NCI-H1694 treated with DMSO at 0.1 percent for 48 hours (cell line): Measurements from ENCODE around the gene ITIH2.
"Not testable (repeated sequence)": the region's sequence is repeated elsewhere in the genome, so short reads cannot be mapped to it uniquely, and the experiment has no call there.

Experiments
- DNase-seq: peaks from one replicate; lab custom pipeline; 2025; lab: John Stamatoyannopoulos, UW

Gene ITIH2

GRCh38 chr10:7750222-7750621 is 47.1 kb downstream of the ITIH2 start:
- no peak for DNase-seq

GRCh38 chr10:7752251-7752650 is 49.1 kb downstream of the ITIH2 start:
- DNase-seq, result no peak

GRCh38 chr10:7755103-7755502 is 52.0 kb downstream of the ITIH2 start:
- no peak for DNase-seq

- no peak for DNase-seq
These were observed 53.4 kb downstream of the ITIH2 start for GRCh38 chr10:7756360-7756992.

- no peak for DNase-seq
These were observed 60.8 kb downstream of the ITIH2 start for GRCh38 chr10:7763929-7764328.

- no peak for DNase-seq
These were observed 63.1 kb downstream of the ITIH2 start for GRCh38 chr10:7766241-7766640.

GRCh38 chr10:7767209-7767608 is 64.1 kb downstream of the ITIH2 start:
- DNase-seq, result no peak

- no peak for DNase-seq
These were observed 65.3 kb downstream of the ITIH2 start for GRCh38 chr10:7768417-7768816.

GRCh38 chr10:7773845-7774801 is 71.0 kb downstream of the ITIH2 start:
- no peak for DNase-seq

GRCh38 chr10:7776777-7777176 is 73.7 kb downstream of the ITIH2 start:
- no peak for DNase-seq

- DNase-seq, result not testable (repeated sequence)
These were observed 79.1 kb downstream of the ITIH2 start for GRCh38 chr10:7782194-7782593.

- no peak for DNase-seq
These were observed 83.3 kb downstream of the ITIH2 start for GRCh38 chr10:7786430-7786829.

- DNase-seq, result no peak
These were observed 84.2 kb downstream of the ITIH2 start for GRCh38 chr10:7787150-7787856.

GRCh38 chr10:7787857-7788638 is 84.9 kb downstream of the ITIH2 start, which contains the start of the genes ATP5F1C and KIN:
Gene ATP5F1C (plus strand): TSS chr10:7788177. CDS start chr10:7788208, 31 bp downstream.
Gene KIN (minus strand): TSS chr10:7787993. CDS start chr10:7787933, 60 bp downstream.
- DNase-seq, result peak; percentile 87

- DNase-seq, result no peak
These were observed 85.6 kb downstream of the ITIH2 start for GRCh38 chr10:7788639-7789286.

GRCh38 chr10:7789390-7789789 is 86.3 kb downstream of the ITIH2 start:
- no peak for DNase-seq

GRCh38 chr10:7792541-7792940 is 89.4 kb downstream of the ITIH2 start:
- no peak for DNase-seq

- DNase-seq, result no peak
These were observed 91.3 kb downstream of the ITIH2 start for GRCh38 chr10:7794251-7795026.

- DNase-seq, result no peak
These were observed 92.5 kb downstream of the ITIH2 start for GRCh38 chr10:7795605-7796004.

GRCh38 chr10:7797582-7797981 is 94.5 kb downstream of the ITIH2 start:
- DNase-seq, result no peak
